GM19099 (cell line): ENCODE data around the gene NDRG3.

Source experiments
- POLR2A ChIP-seq: IDR thresholded peaks from 3 replicates; pipeline ENCODE4 v1.6.1; 2011; ENCODE audit warnings: low read depth; ENCODE audit not compliant: insufficient read length; ENCODE audit errors: extremely low read depth

Gene NDRG3

DNA sequence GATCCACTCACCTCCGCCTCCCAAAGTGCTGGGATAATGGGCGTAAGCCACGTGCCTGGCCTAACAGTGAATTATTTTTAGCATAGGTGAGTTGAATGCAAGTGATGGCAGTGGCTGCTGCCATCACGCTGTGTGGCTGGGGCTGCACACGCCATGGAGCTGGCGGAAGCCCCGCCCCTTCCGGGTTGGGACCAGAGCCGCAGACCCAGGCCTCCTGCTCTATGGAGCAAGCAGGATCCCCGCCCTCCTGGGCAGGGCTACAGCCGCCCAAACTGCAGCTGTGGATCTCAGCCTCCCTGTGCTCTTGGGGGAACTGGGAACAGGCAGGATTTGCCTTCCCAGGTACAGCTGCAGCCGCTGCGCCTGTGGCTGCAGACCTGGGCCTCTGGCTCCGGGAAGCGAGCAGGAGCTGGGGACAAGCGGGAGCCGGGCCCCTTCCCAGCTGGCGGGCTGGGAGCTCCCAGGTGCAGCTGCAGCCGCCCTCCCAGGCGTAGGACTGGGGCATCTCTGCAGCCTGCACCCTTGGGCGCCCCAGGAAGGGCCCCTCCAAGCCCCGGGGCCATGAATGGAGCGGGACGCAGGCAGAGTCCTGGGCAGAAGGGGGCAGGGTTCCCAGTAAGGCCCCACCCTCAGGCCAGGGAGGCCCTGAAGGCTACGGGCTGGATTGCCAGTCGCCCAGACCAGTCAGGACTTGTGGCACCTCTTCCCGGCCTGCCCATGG, 69.0 kb downstream of the NDRG3 start:
- no peak for TF ChIP-seq POLR2A

DNA sequence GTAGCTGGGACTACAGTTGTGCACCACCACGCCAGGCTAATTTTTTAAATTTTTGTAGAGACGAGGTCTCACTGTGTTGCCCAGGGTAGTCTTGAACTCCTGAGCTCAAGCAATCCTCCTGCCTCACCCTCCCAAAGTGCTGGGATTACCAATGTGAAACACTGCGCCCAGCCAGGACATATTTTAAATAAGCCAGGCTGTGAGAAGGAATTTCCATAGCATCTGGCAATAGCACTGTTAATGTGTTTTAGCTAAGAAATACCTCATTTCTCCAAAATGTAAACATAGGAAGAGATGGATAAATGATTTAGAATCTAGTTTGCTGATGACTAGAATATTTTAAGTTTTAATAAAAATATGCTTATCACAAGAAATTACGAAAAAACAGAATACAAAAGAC, 72.9 kb downstream of the NDRG3 start:
- TF ChIP-seq POLR2A = no peak

DNA sequence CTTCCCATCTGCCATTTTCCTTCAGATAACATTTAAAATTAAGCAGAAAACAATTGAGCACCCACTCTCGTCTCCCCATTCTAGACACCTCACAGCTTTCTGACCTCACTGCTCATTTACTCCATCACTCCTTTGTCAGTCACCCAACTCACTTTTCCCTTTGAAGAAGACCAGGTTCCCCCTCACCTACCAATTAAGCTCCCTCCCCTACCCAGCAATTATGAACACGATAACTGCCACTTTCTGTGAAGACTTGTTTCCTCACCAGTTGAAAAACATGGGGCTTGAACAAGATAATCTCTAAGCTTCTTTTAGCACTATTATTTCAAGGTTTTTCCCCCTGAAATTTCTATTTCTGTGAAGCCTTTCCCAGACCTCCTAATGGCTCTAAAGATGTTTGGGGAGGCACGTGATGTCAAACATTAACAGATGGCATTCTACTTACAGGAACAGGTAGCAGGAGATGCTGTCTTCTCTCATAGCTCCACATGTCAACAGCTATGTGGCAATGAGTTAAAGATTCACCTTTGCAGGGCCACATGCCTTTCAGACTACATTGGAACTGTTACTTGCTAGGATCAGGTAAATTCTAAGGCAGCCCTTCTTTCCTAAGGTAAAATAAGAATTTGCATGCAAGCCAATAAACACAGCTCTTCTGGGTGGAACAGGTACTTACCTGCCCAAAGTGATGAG, 75.1 kb downstream of the NDRG3 start:
- TF ChIP-seq POLR2A = no peak

DNA sequence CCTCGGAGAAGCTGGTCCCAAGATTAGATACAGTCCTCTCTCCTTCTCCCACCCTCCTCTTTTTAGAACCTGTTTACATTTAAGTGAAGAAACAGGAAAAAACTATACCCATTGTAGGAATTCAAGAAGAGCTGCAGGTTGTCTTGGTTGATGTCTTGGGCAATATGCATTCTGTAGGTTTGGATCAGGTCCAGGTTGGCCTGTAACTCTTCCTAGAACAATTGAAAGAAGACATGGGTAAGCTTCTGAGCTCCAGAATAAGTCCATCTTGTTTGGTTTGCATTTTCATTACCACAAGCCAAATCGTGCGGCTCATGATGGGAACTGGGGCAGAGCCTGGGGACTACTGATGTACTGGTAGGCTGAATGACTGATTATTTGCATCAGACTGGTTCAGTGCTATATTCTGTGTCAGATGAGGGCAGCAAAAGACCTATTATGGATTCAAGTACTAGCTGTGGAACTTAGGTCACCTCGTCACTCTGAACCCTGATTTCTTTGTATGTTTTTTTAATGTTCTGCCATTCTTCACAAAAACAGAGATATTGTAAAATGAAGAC, 79.6 kb downstream of the NDRG3 start:
- no peak for TF ChIP-seq POLR2A

DNA sequence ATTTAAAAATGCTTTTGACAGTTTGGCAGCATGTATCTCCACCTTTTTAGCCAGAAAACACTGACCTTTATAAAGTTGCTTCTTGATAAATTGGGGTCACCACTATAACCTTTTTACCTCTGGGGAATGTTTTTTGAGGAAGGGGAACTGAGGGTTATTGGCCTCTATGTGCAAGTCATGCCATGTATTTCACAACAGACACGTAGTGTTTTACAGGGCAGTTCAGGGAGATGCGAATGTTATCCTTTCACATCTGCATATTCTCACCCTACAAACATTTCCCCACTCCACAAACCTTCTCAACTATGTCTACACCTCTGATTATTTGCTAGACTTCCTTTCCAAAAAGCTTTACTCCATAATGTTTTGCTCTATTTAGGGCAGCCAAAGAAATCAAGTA, 82.9 kb downstream of the NDRG3 start:
- TF ChIP-seq POLR2A = no peak

DNA sequence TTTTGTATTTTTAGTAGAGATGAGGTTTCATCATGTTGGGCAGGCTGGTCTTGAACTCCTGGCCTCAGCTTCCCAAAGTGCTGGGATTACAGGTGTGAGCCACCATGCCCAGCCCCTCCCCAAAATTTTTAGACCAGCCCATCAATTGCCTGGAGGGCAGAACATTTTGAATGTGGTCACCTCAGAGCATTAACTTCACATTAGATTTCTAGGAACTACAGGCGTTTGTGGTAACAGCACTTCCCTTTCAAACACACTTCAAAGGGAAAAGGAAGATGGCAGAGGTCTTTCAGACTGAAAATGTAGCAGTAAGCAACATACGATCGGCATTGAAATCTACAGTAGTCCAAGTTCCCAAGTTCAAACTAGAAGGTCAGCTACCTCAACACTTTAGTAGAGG, 87.6 kb downstream of the NDRG3 start:
- TF ChIP-seq POLR2A = no peak

DNA sequence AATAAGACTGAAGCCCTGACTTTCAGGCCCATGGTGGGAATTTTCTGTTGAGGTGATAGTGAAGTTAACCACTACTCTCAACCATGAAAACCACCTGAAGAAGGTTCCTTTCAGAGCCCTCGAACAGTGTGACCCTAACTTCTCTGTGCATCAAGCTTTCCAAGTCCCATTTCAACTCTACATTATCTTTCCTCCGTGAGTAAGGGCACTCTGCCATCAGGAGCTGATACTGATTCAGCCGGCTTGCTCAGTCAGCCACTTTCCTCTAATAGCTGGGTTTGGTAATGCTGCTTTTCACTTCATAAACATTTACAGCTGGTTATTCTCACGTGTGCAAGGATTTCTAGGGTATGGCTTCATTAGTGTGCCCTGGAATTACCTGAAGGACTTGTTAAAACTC, 89.2 kb downstream of the NDRG3 start:
- TF ChIP-seq POLR2A = no peak

DNA sequence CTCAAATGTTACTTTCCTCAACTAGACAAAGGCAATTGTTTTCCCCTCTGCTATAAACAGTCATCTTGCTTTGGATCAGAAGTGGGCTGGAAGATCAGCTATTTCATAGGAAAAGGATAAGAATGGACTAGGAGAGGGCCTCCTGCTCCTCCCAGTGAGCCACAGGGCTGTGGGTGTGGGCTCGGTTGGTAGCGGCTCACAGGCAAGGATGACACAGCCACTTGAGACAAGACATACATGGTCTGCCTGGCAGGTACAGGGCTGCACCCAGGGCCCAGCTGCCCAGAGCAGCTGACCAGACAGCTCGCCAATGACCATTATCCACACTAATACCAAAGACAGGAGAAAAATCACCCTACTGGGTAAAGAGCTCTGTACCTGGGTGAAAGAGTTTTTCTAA, 90.9 kb downstream of the NDRG3 start:
- TF ChIP-seq POLR2A = no peak

DNA sequence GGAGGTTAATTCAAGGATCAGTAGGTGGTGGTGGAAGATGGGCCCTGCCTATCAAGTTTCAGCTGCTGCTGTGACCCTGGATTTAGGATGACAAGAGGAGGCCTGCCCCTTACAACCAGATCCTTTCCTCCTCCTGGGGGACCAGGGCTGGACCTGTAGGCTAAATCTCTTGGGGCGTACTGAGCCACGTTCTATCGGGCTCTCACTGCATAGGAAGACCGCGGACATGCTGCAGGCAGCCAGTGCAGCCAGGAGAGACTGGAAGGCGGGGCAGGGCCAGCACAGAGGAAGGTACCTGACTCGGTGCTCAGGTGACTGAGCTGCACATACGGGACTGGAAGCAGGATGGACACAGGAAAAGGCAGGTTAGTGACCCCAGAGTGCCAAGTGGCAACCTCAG, 91.4 kb downstream of the NDRG3 start:
- TF ChIP-seq POLR2A = no peak

DNA sequence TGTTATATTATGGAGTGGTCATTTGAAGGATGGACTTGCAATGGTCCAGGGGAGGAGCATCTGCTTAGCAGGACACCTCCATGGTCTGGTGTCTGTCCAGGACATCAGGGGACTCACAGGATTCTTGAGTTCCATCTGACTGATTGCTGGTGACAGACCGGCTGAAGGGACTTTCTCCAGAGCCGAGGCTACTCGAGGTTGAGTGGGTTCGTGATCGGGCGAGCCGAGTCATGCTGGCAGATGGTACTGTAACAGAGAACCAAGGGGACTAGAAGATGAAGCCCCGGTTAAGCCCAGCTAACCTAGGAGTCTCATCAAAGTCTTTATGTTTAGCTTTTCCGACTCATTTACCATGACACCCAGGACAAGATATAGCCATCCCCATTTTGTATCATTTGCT, 92.4 kb downstream of the NDRG3 start:
- TF ChIP-seq POLR2A = no peak

DNA sequence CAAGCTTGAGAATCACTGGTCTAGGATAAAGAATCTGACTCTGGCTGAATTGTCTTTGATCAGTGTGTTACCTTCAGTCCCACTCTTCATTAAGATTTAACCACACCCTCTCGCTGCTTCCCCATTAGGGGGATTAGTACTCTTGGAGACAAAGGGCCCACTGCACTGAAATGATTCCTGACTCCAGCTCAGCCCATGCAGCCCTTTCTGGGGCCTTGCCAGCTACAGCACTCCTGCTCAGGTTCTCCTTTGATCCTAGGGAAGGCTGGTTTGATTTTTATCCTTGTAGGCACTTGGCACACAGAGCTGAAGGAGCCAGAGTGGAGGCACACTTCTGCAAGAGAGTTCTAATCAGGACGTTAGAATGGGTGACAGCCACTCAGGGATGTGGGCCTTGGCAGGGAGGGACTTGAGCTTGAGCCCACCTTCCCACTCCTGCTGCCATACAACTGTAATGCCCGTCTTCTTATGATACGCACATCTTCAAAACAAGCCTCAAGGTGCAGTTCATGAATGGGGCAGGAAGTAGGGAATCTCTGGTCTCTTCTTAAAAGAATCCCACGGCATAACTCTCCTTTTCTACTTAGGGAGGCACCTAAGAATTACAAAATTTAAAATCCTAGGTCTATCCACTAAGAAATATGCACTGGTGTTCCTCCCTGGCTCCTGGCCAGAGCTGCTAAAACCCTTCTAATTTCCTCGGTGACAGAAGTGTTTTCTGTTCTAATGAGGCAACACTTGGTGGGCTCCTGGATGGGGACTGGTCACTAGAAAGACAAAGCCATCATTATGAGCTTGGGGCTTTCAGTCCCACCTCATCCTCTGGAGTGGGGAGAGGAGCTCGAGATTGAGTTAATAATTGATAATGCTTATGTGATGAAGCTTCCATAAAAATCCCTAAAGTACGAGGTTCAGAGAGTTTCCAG, 98.4 kb downstream of the NDRG3 start:
- no peak for TF ChIP-seq POLR2A

DNA sequence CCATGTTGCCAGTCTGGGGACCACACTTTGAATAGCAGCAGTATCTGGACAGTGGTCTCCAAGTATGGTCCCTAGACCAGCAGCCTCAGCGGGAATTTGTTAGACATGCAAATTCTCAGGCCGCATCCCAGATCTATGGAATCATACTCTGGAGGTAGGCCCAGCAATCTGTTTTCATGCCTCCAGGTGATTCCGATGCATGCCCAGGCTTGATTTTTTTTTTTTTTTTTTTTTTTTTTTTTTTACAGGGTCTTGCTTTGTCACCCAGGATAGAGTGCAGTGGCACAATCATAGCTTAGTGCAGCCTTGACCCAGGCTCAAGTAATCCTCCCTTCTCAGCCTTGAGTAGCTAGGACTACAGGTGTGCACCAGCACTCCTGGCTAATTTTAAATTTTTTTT, 99.2 kb downstream of the NDRG3 start:
- TF ChIP-seq POLR2A = no peak

DNA sequence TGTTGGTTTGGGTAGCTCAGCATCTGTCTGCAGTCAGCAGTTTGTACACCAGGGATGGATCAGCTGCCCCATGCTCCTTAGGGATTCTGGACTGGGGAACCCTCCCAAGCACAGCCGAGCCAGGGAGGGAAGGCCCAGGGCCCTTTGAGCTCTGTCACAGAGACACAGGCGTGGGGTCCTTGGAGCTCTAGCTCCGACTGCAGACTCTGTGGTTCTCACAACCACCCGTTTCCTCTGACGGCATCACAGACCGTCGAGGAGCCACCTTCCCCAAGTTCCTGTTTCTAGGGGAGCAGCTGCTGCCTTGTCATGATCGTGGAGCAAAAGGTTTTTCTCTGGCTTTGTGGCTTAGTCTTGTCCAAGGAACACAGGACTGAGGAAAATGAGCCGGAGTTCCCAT, 99.9 kb downstream of the NDRG3 start, which contains the start of gene SLA2:
TSS of gene SLA2 (minus strand) at position 199 of the 400 bp plus-strand sequence. CDS start 4,861 bp downstream, outside the sequence.
- no peak for TF ChIP-seq POLR2A

DNA sequence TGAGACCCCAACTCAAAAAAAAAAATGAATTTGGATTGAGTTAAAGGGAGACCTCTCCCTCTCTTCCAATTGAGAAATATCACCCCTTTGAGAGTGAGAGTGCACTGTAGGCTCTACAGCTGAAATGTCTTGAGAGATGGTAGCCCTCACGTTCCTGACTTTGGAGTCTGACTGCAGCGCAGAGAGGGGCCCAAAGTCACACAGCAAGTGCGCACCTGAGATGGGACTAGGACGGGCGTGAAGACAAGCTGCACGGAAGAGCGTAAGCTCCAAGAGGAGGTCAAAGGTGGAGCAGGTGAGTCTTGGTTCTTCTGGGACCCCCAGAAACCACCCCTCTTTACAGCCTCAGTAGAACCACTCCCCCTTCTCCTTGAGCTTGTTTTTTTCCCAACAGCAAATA, 100.5 kb downstream of the NDRG3 start:
- TF ChIP-seq POLR2A = no peak

DNA sequence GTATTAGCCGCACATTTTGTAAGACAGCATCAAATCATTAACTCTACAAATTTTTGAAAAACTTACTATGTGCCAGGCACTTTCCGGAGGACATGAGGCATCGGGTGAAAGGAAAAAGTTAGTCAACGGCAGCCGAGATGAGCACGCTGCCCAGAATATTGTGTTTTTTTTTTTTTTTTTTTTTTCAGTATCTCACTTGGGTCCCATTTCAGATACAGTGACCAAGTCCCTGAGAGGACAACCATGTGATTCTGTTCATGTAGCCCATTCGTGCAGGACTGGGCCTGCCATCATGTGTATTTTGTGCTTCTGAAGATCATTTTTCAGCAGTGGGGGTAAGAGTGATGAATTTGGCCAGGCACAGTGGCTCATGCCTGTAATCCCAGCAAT, 101.2 kb downstream of the NDRG3 start:
- no peak for TF ChIP-seq POLR2A
